Measurements from ENCODE around the gene ARHGEF11. TPM values are rescaled to one million over a fixed set of nuclear protein-coding genes. Genes with fewer than 3 reads are reported as not detected.

ARHGEF11 gene
- total RNA-seq, 1 experiment from 2014 or later, result 41.1 TPM

GRCh38 chr1:156886583-156887281, 158.8 kb downstream of the ARHGEF11 start:
- H4K8ac ChIP-seq (replicated peaks; ENCODE audit: insufficient read length, low read depth, low read length), result no peak overlapping the region
- Mint-ChIP-seq H3K4me3 (peak overlapping the region in 1 of 2 experiments; percentile 49; a peak in 3 of 5 replicates), H3K9me3 (no peaks in the 10 kb centered on the region; a peak in 2 of 5 replicates), H3K27ac (no peak overlapping the region), H3K27me3 (ENCODE audit: low read depth) (peaks cover 75% of the 10 kb centered on the region), H3K4me1 (peaks cover 41 to 65% of the 10 kb centered on the region in 2 experiments), H3K36me3 (ENCODE audit: insufficient read depth in 1 of 3, low read depth in 3 of 3) (no peaks in the 10 kb centered on the region)
- no peak overlapping the region for H3K56ac ChIP-seq (ENCODE audit: insufficient read length, low read depth, low read length)
- H4K91ac ChIP-seq (ENCODE audit: insufficient read length, low read depth, low read length), result no peak overlapping the region
- H3K9me3 ChIP-seq (ENCODE audit: control insufficient read depth, low read depth, low read length), result no peaks in the 10 kb centered on the region
- H3K79me2 ChIP-seq (ENCODE audit: insufficient read depth, low read length), result no peaks in the 10 kb centered on the region
- H2BK120ac ChIP-seq (ENCODE audit: low read depth, low read length, poor library complexity, severe bottlenecking), result no peak overlapping the region
- no peak overlapping the region for H3K27ac ChIP-seq (ENCODE audit: insufficient read length, low read depth, low read length)
- H2BK12ac ChIP-seq (ENCODE audit: insufficient read length, low read depth, low read length), result no peak overlapping the region
- no peak overlapping the region for H3K14ac ChIP-seq (ENCODE audit: insufficient read depth, low read length)
- no peak overlapping the region for H3T11ph ChIP-seq (ENCODE audit: low read length)
- H3K27me3 ChIP-seq (ENCODE audit: insufficient read depth, low read length), result peaks cover 7% of the 10 kb centered on the region; the same call in 1 of the 2 replicates
- H4K20me1 ChIP-seq (ENCODE audit: control insufficient read depth, insufficient read depth, insufficient read length), result no peaks in the 10 kb centered on the region
- no peak overlapping the region for H2BK20ac ChIP-seq (ENCODE audit: low read depth, low read length, poor library complexity, severe bottlenecking)
- H3K4me1 ChIP-seq (ENCODE audit: insufficient read depth, low read length), result peaks cover 2% of the 10 kb centered on the region; the same call in 1 of the 2 replicates
- H2BK15ac ChIP-seq (ENCODE audit: low read depth, low read length), result no peak overlapping the region
- no peak overlapping the region for H2AFZ ChIP-seq (ENCODE audit: low read length)
- H3K23me2 ChIP-seq (ENCODE audit: insufficient read length, low read depth, low read length, poor library complexity, severe bottlenecking), result no peaks in the 10 kb centered on the region
- no CpG with 5 or more reads among the region's 6 CpGs for WGBS (ENCODE audit: extremely low coverage, insufficient read length, low lambda C conversion rate)
- no peak for DNase-seq
- no peak overlapping the region for H3K23ac ChIP-seq (ENCODE audit: insufficient read length, low read depth, low read length)
- no peak overlapping the region for H3K4ac ChIP-seq (ENCODE audit: low read depth, low read length)
- TF ChIP-seq CTCF (conservative IDR thresholded peaks at IDR 0.05), result no peak
- no peak overlapping the region for H3K18ac ChIP-seq (ENCODE audit: insufficient read length, low read depth, low read length)
- no peak overlapping the region for H2AK5ac ChIP-seq (ENCODE audit: insufficient read length, low read length)
- no peak overlapping the region for H2BK5ac ChIP-seq (ENCODE audit: insufficient read length, low read length)
- peak overlapping the region; percentile 19 for H3K4me2 ChIP-seq (ENCODE audit: insufficient read depth, insufficient read length, low read length)
- H3K79me1 ChIP-seq (ENCODE audit: insufficient read depth, low read depth, low read length, poor library complexity, severe bottlenecking), result no peaks in the 10 kb centered on the region
- H4K5ac ChIP-seq (ENCODE audit: insufficient read length, low read depth, low read length), result no peak overlapping the region
- H3K9ac ChIP-seq (ENCODE audit: extremely low read depth, insufficient read length, low read length), result no peak overlapping the region

Measured in H9 (cell line).